PC-3 (cell line): ENCODE measurements around the gene KRT25. TPM values are rescaled to one million over a fixed set of nuclear protein-coding genes. Genes with fewer than 3 reads are reported as not detected.

Experiments
- ATAC-seq: fragments of 200-7000 bp; cut with Tn5 transposase; 2 replicates; pipeline ENCODE4 v1.9.1; 2020; ENCODE audit warnings: mild to moderate bottlenecking, moderate library complexity
- BruUV-seq: library from RNA; stranded (reverse); fragments of 400-500 nt; replicated peaks from 2 replicates; lab custom pipeline; 2021; lab: Mats Ljungman, UMichigan
- CTCF ChIA-PET: fragments of 300-600 bp; sonication (Branson Sonifier 250); formaldehyde crosslinking; loops from one replicate; lab custom pipeline; 2022; ENCODE audit warnings: antibody characterized with exemption; lab: Charles Lee
- POLR2A ChIA-PET: fragments of 300-600 bp; sonication (Branson Sonifier 250); formaldehyde crosslinking; loops from one replicate; lab custom pipeline; 2022; ENCODE audit warnings: antibody characterized with exemption; ENCODE audit not compliant: unreplicated experiment; lab: Charles Lee
- DNase-seq: peaks from one replicate; pipeline ENCODE4 v3.0.0-alpha.2; 2015
- H2AFZ ChIP-seq: fragments of 300-600 bp; sonication (generic); 2 replicates; pipeline ENCODE4 v1.6.0; 2016; ENCODE audit warnings: antibody characterized with exemption, low read length
- H3F3A ChIP-seq: fragments of 300-600 bp; sonication (generic); one replicate; pipeline ENCODE4 v1.6.0; 2017; ENCODE audit warnings: antibody characterized with exemption, low read length, control low read depth, mild to moderate bottlenecking; ENCODE audit not compliant: unreplicated experiment
- H3K27ac ChIP-seq: fragments of 300-600 bp; sonication (generic); 2 replicates; pipeline ENCODE4 v1.5.1; 2016; ENCODE audit warnings: mild to moderate bottlenecking, low read length
- H3K27me3 ChIP-seq: fragments of 300-600 bp; sonication (generic); 2 replicates; pipeline ENCODE4 v1.6.1; 2016; ENCODE audit warnings: low read length, mixed read lengths
- H3K36me3 ChIP-seq: fragments of 300-600 bp; sonication (generic); 2 replicates; pipeline ENCODE4 v1.6.1; 2016; ENCODE audit warnings: low read depth, mixed run types, low read length, mixed read lengths
- H3K4me1 ChIP-seq: fragments of 300-600 bp; sonication (generic); 2 replicates; pipeline ENCODE4 v1.5.1; 2016; ENCODE audit warnings: low read length; ENCODE audit not compliant: insufficient read depth
- H3K4me2 ChIP-seq: fragments of 300-600 bp; sonication (generic); 2 replicates; pipeline ENCODE4 v1.6.0; 2016; ENCODE audit warnings: low read length
- H3K4me3 ChIP-seq: fragments of 300-600 bp; sonication (generic); 2 replicates; pipeline ENCODE4 v1.5.1; 2016; ENCODE audit warnings: mild to moderate bottlenecking, low read length, mixed read lengths
- H3K79me2 ChIP-seq: fragments of 300-600 bp; sonication (generic); 2 replicates; pipeline ENCODE4 v1.6.1; 2017; ENCODE audit warnings: low read length, mixed read lengths
- H3K9ac ChIP-seq: fragments of 300-600 bp; sonication (generic); 2 replicates; pipeline ENCODE4 v1.6.0; 2016; ENCODE audit warnings: mild to moderate bottlenecking, low read length
- H3K9me2 ChIP-seq: fragments of 300-600 bp; sonication (generic); replicated peaks from 2 replicates; pipeline ENCODE4 v1.6.1; 2016; ENCODE audit warnings: mixed run types, low read length, mixed read lengths
- H3K9me3 ChIP-seq: fragments of 300-600 bp; sonication (generic); 2 replicates; pipeline ENCODE4 v1.6.1; 2016; ENCODE audit warnings: low read length, mixed read lengths
- H4K20me1 ChIP-seq: fragments of 300-600 bp; sonication (generic); 2 replicates; pipeline ENCODE4 v1.6.1; 2016; ENCODE audit warnings: low read length, mixed read lengths
- CTCF ChIP-seq: fragments of 300-600 bp; sonication (generic); conservative IDR thresholded peaks from 2 replicates; pipeline ENCODE4 v1.5.1; 2017; ENCODE audit warnings: antibody characterized with exemption, low read depth, mild to moderate bottlenecking, low read length
- EZH2 ChIP-seq: fragments of 300-600 bp; sonication (generic); IDR thresholded peaks from one replicate; pipeline ENCODE4 v1.6.1; 2017; ENCODE audit warnings: antibody characterized with exemption, mild to moderate bottlenecking, low read length; ENCODE audit not compliant: unreplicated experiment
- EZH2phosphoT487 ChIP-seq: fragments of 300-600 bp; sonication (generic); IDR thresholded peaks from 2 replicates; pipeline ENCODE4 v1.6.1; 2018; ENCODE audit warnings: mild to moderate bottlenecking, antibody characterized with exemption, low read length, borderline replicate concordance
- intact Hi-C: fragments of 100-400 bp; cut with micrococcal nuclease; formaldehyde crosslinking; loops from 2 replicates; pipeline ENCODE4 v1.9.0; 2023
- total RNA-seq: library from RNA; depleted of rRNA; stranded (reverse); fragments of >200 nt; gene quantifications from 2 replicates; pipeline ENCODE4 v1.2.3, GENCODE V29; 2014

Gene KRT25
- total RNA-seq, 1 experiment from 2014 or later: not detected

GRCh38 chr17:40793832-40794231, 38.7 kb upstream of the KRT25 start:
- Histone ChIP-seq H3K36me3 (no peaks in the 10 kb centered on the region), H3K9ac (no peak overlapping the region), H3K79me2 (no peaks in the 10 kb centered on the region), H3K4me2 (no peak overlapping the region), H3K4me3 (no peak overlapping the region), H3F3A (no peaks in the 10 kb centered on the region), H3K9me3 (no peaks in the 10 kb centered on the region), H3K4me1 (no peaks in the 10 kb centered on the region), H2AFZ (no peak overlapping the region), H4K20me1 (no peaks in the 10 kb centered on the region), H3K27me3 (no peaks in the 10 kb centered on the region), H3K27ac (no peak overlapping the region), H3K9me2 (no peaks in the 10 kb centered on the region)
- no peak for DNase-seq
- no peak for ATAC-seq
- POLR2A ChIA-PET: no interaction called here
- TF ChIP-seq CTCF (no peak), EZH2phosphoT487 (no peak), EZH2 (no peak)
- intact Hi-C loops: no loop called here
- BruUV-seq: no TSS peak
- CTCF ChIA-PET: no interaction called here

- Histone ChIP-seq H3K9me3 (no peaks in the 10 kb centered on the region), H3K4me1 (no peaks in the 10 kb centered on the region), H3K4me3 (no peak overlapping the region), H3K9ac (no peak overlapping the region), H2AFZ (no peak overlapping the region), H3K4me2 (0 out of 2 replicates have a peak overlapping the region, but pooled peaks have one; percentile 6), H3K36me3 (no peaks in the 10 kb centered on the region), H3F3A (no peaks in the 10 kb centered on the region), H3K27me3 (no peaks in the 10 kb centered on the region), H3K27ac (no peak overlapping the region), H4K20me1 (no peaks in the 10 kb centered on the region), H3K79me2 (no peaks in the 10 kb centered on the region), H3K9me2 (no peaks in the 10 kb centered on the region)
- BruUV-seq: no TSS peak
- TF ChIP-seq CTCF: peak; percentile 82
- no peak for TF ChIP-seq EZH2phosphoT487
- TF ChIP-seq EZH2: no peak
- DNase-seq (peak; percentile 71), ATAC-seq (no peak)
- intact Hi-C loops: loop anchor here (1.0 kb wide), 2 partner anchors 172 to 177 kb away; no protein-coding TSS in a partner anchor
- ChIA-PET CTCF (interaction anchor here (1.4 kb wide), 1 partner anchor 176 kb away, joined by 5 read pairs; no protein-coding TSS in a partner anchor), POLR2A (no interaction called here)
Observed at GRCh38 chr17:40791787-40792436, 36.8 kb upstream of the KRT25 start.

GRCh38 chr17:40791111-40791510, 36.0 kb upstream of the KRT25 start:
- H3K27ac ChIP-seq: no peak overlapping the region
- no peaks in the 10 kb centered on the region for H3F3A ChIP-seq
- ChIA-PET POLR2A (no interaction called here), CTCF (interaction anchor here (1.2 kb wide), 1 partner anchor 175 kb away, joined by 3 read pairs; no protein-coding TSS in a partner anchor)
- H3K9me2 ChIP-seq: no peaks in the 10 kb centered on the region
- no peaks in the 10 kb centered on the region for H3K36me3 ChIP-seq
- H3K4me1 ChIP-seq: no peaks in the 10 kb centered on the region
- H2AFZ ChIP-seq: no peak overlapping the region
- intact Hi-C loops: loop anchor here (1.0 kb wide), 2 partner anchors 171 to 176 kb away; no protein-coding TSS in a partner anchor
- no peaks in the 10 kb centered on the region for H3K79me2 ChIP-seq
- no peak for ATAC-seq
- H4K20me1 ChIP-seq: no peaks in the 10 kb centered on the region
- DNase-seq: no peak
- no peak overlapping the region for H3K4me3 ChIP-seq
- BruUV-seq: no TSS peak
- H3K9me3 ChIP-seq: no peaks in the 10 kb centered on the region
- no peaks in the 10 kb centered on the region for H3K27me3 ChIP-seq
- H3K4me2 ChIP-seq: no peak overlapping the region
- TF ChIP-seq EZH2phosphoT487 (no peak), EZH2 (no peak), CTCF (no peak)
- H3K9ac ChIP-seq: no peak overlapping the region
